Activated CD4-positive, alpha-beta T cell treated with anti-CD3 and anti-CD28 coated beads, Interleukin-2, amount 10 ng/mL, durations not matched to agents 7 days and 5 days (primary cell): ENCODE results near the gene ZCCHC7. TPM values are rescaled to one million over a fixed set of nuclear protein-coding genes. Genes with fewer than 3 reads are reported as not detected.
A peak's percentile ranks its signal among the peaks of the same experiment; 100 is the strongest.
"Not testable (repeated sequence)": the region's sequence is repeated elsewhere in the genome, so short reads cannot be mapped to it uniquely, and the experiment has no call there.

Experiments used
- CTCF ChIA-PET: fragments of 350-600 bp; sonication (Branson Sonifier 250); formaldehyde crosslinking; loops from one replicate; lab custom pipeline; 2021; ENCODE audit warnings: antibody characterized with exemption; lab: Charles Lee
- POLR2A ChIA-PET: fragments of 350-600 bp; sonication (Branson Sonifier 250); formaldehyde crosslinking; loops from one replicate; lab custom pipeline; 2021; ENCODE audit warnings: antibody characterized with exemption; lab: Charles Lee
- DNase-seq: peaks from one replicate; pipeline ENCODE4 v3.0.0-alpha.2; 2020
- H3K27ac Mint-ChIP-seq: one replicate; pipeline ENCODE4 v1.8.0; 2021; ENCODE audit warnings: mild to moderate bottlenecking, moderate library complexity, mixed read lengths
- H3K27me3 Mint-ChIP-seq: one replicate; pipeline ENCODE4 v1.8.0; 2021; ENCODE audit warnings: mixed read lengths
- H3K36me3 Mint-ChIP-seq: one replicate; pipeline ENCODE4 v1.8.0; 2021; ENCODE audit warnings: low read depth, mixed read lengths
- H3K4me1 Mint-ChIP-seq: one replicate; pipeline ENCODE4 v1.8.0; 2021; ENCODE audit warnings: mixed read lengths
- H3K4me3 Mint-ChIP-seq: one replicate; pipeline ENCODE4 v1.8.0; 2021; ENCODE audit warnings: mild to moderate bottlenecking, moderate library complexity, mixed read lengths
- H3K9me3 Mint-ChIP-seq: one replicate; pipeline ENCODE4 v1.8.0; 2021; ENCODE audit warnings: mixed read lengths
- total RNA-seq, 2 experiments: library from RNA; stranded (reverse); gene quantifications; one replicate each; pipeline ENCODE4 v1.2.3, GENCODE V29; 2021

The ZCCHC7 gene
- total RNA-seq, 2 experiments from 2014 or later = 22.2 to 24.8 TPM

GRCh38 chr9:37385286-37385685, 264.9 kb downstream of the ZCCHC7 start:
- H3K4me1 Mint-ChIP-seq = no peaks in the 10 kb centered on the region
- CTCF ChIA-PET = interaction anchor here (0.6 to 1.3 kb wide), 3 partner anchors 10 to 14 kb away, joined by 3 to 6 read pairs (median 4); no protein-coding TSS in a partner anchor
- no peak for DNase-seq
- no peaks in the 10 kb centered on the region for H3K27me3 Mint-ChIP-seq
- POLR2A ChIA-PET = no interaction called here
- no peak overlapping the region for H3K27ac Mint-ChIP-seq
- no peak overlapping the region for H3K4me3 Mint-ChIP-seq
- no peaks in the 10 kb centered on the region for H3K36me3 Mint-ChIP-seq
- no peaks in the 10 kb centered on the region for H3K9me3 Mint-ChIP-seq

- POLR2A ChIA-PET = no interaction called here
- CTCF ChIA-PET = interaction anchor here (0.6 kb wide), 1 partner anchor 20 kb away, joined by 3 read pairs; no protein-coding TSS in a partner anchor
- no peak overlapping the region for H3K27ac Mint-ChIP-seq
- H3K9me3 Mint-ChIP-seq = no peaks in the 10 kb centered on the region
- peaks cover 4% of the 10 kb centered on the region for H3K4me1 Mint-ChIP-seq
- H3K36me3 Mint-ChIP-seq = no peaks in the 10 kb centered on the region
- no peak for DNase-seq
- no peak overlapping the region for H3K4me3 Mint-ChIP-seq
- no peaks in the 10 kb centered on the region for H3K27me3 Mint-ChIP-seq
Observed at GRCh38 chr9:37386988-37387387, 266.6 kb downstream of the ZCCHC7 start.

GRCh38 chr9:37390759-37391158, 270.4 kb downstream of the ZCCHC7 start:
- Mint-ChIP-seq H3K36me3 (no peaks in the 10 kb centered on the region), H3K27me3 (no peaks in the 10 kb centered on the region), H3K4me1 (peaks cover 4% of the 10 kb centered on the region), H3K9me3 (no peaks in the 10 kb centered on the region), H3K4me3 (no peak overlapping the region), H3K27ac (no peak overlapping the region)
- POLR2A ChIA-PET = no interaction called here
- CTCF ChIA-PET = interaction anchor here (1.0 to 1.4 kb wide), 2 partner anchors 20 to 41 kb away, joined by 3 to 4 read pairs; no protein-coding TSS in a partner anchor
- DNase-seq = peak; percentile 53

- no peak overlapping the region for H3K4me3 Mint-ChIP-seq
- POLR2A ChIA-PET = no interaction called here
- CTCF ChIA-PET = interaction anchor here (0.6 to 0.8 kb wide), 3 partner anchors 88 to 415 kb away, joined by 3 to 5 read pairs (median 3); no protein-coding TSS in a partner anchor
- peaks cover 4% of the 10 kb centered on the region for H3K4me1 Mint-ChIP-seq
- H3K27me3 Mint-ChIP-seq = no peaks in the 10 kb centered on the region
- H3K36me3 Mint-ChIP-seq = no peaks in the 10 kb centered on the region
- no peak for DNase-seq
- H3K9me3 Mint-ChIP-seq = no peaks in the 10 kb centered on the region
- H3K27ac Mint-ChIP-seq = no peak overlapping the region
Observed at GRCh38 chr9:37392272-37392671, 271.9 kb downstream of the ZCCHC7 start.

- Mint-ChIP-seq H3K4me1 (peaks cover 4% of the 10 kb centered on the region), H3K27ac (no peak overlapping the region), H3K27me3 (no peaks in the 10 kb centered on the region), H3K9me3 (no peaks in the 10 kb centered on the region), H3K36me3 (no peaks in the 10 kb centered on the region), H3K4me3 (no peak overlapping the region)
- POLR2A ChIA-PET = no interaction called here
- CTCF ChIA-PET = interaction anchor here (1.5 to 1.8 kb wide), 2 partner anchors 10 to 15 kb away, joined by 3 to 4 read pairs; no protein-coding TSS in a partner anchor
- no peak for DNase-seq
Observed at GRCh38 chr9:37395229-37395628, 274.9 kb downstream of the ZCCHC7 start.

- no peak for DNase-seq
- CTCF ChIA-PET = interaction anchor here (1.5 to 1.8 kb wide), 2 partner anchors 10 to 14 kb away, joined by 3 to 4 read pairs; no protein-coding TSS in a partner anchor
- no peaks in the 10 kb centered on the region for H3K9me3 Mint-ChIP-seq
- POLR2A ChIA-PET = no interaction called here
- no peaks in the 10 kb centered on the region for H3K36me3 Mint-ChIP-seq
- peaks cover 4% of the 10 kb centered on the region for H3K4me1 Mint-ChIP-seq
- no peak overlapping the region for H3K27ac Mint-ChIP-seq
- H3K4me3 Mint-ChIP-seq = no peak overlapping the region
- H3K27me3 Mint-ChIP-seq = no peaks in the 10 kb centered on the region
Observed at GRCh38 chr9:37395663-37396062, 275.3 kb downstream of the ZCCHC7 start.

- H3K27me3 Mint-ChIP-seq, H3K4me1 Mint-ChIP-seq, H3K4me3 Mint-ChIP-seq, POLR2A ChIA-PET, CTCF ChIA-PET, H3K9me3 Mint-ChIP-seq, H3K36me3 Mint-ChIP-seq, DNase-seq, H3K27ac Mint-ChIP-seq: not testable (repeated sequence)
Observed at GRCh38 chr9:37397948-37398347, 277.6 kb downstream of the ZCCHC7 start.

- POLR2A ChIA-PET = no interaction called here
Observed at GRCh38 chr9:37398464-37399025, 278.2 kb downstream of the ZCCHC7 start.

GRCh38 chr9:37399336-37399735, 279.0 kb downstream of the ZCCHC7 start:
- ChIA-PET CTCF (interaction anchor here (0.6 kb wide), 1 partner anchor 14 kb away, joined by 6 read pairs; no protein-coding TSS in a partner anchor), POLR2A (no interaction called here)
- Mint-ChIP-seq H3K4me3 (no peak overlapping the region), H3K4me1 (no peaks in the 10 kb centered on the region), H3K36me3 (no peaks in the 10 kb centered on the region), H3K27ac (no peak overlapping the region), H3K9me3 (no peaks in the 10 kb centered on the region), H3K27me3 (peaks cover 1% of the 10 kb centered on the region)
- DNase-seq = no peak

More at GRCh38 chr9:37398464-37399025, 278.2 kb downstream of the ZCCHC7 start:
- CTCF ChIA-PET = no interaction called here
- H3K4me3 Mint-ChIP-seq = no peak overlapping the region
- no peaks in the 10 kb centered on the region for H3K36me3 Mint-ChIP-seq
- no peak for DNase-seq
- H3K27ac Mint-ChIP-seq = no peak overlapping the region
- H3K27me3 Mint-ChIP-seq = no peaks in the 10 kb centered on the region
- H3K9me3 Mint-ChIP-seq = no peaks in the 10 kb centered on the region
- no peaks in the 10 kb centered on the region for H3K4me1 Mint-ChIP-seq

- H3K4me1 Mint-ChIP-seq = peaks cover 7% of the 10 kb centered on the region
- no peaks in the 10 kb centered on the region for H3K36me3 Mint-ChIP-seq
- no peak for DNase-seq
- peaks cover 8% of the 10 kb centered on the region for H3K27me3 Mint-ChIP-seq
- ChIA-PET CTCF (no interaction called here), POLR2A (no interaction called here)
- no peak overlapping the region for H3K4me3 Mint-ChIP-seq
- H3K27ac Mint-ChIP-seq = no peak overlapping the region
- no peaks in the 10 kb centered on the region for H3K9me3 Mint-ChIP-seq
Observed at GRCh38 chr9:37404590-37404989, 284.2 kb downstream of the ZCCHC7 start.

GRCh38 chr9:37405350-37405749, 285.0 kb downstream of the ZCCHC7 start:
- Mint-ChIP-seq H3K27me3 (peaks cover 8% of the 10 kb centered on the region), H3K4me1 (peaks cover 11% of the 10 kb centered on the region), H3K27ac (no peak overlapping the region), H3K36me3 (no peaks in the 10 kb centered on the region), H3K9me3 (no peaks in the 10 kb centered on the region), H3K4me3 (no peak overlapping the region)
- POLR2A ChIA-PET = no interaction called here
- CTCF ChIA-PET = no interaction called here
- no peak for DNase-seq

GRCh38 chr9:37405764-37406380, 285.5 kb downstream of the ZCCHC7 start:
- H3K9me3 Mint-ChIP-seq = no peaks in the 10 kb centered on the region
- ChIA-PET POLR2A (no interaction called here), CTCF (no interaction called here)
- H3K36me3 Mint-ChIP-seq = no peaks in the 10 kb centered on the region
- DNase-seq = no peak
- H3K27me3 Mint-ChIP-seq = peaks cover 8% of the 10 kb centered on the region
- H3K4me3 Mint-ChIP-seq = no peak overlapping the region
- H3K27ac Mint-ChIP-seq = no peak overlapping the region
- H3K4me1 Mint-ChIP-seq = peaks cover 11% of the 10 kb centered on the region

GRCh38 chr9:37406603-37407401, 286.4 kb downstream of the ZCCHC7 start:
- Mint-ChIP-seq H3K9me3 (no peaks in the 10 kb centered on the region), H3K36me3 (no peaks in the 10 kb centered on the region), H3K27ac (no peak overlapping the region), H3K4me1 (peaks cover 13% of the 10 kb centered on the region), H3K4me3 (no peak overlapping the region), H3K27me3 (peaks cover 8% of the 10 kb centered on the region)
- ChIA-PET POLR2A (no interaction called here), CTCF (interaction anchor here (0.6 to 1.0 kb wide), 3 partner anchors 20 to 533 kb away, joined by 3 to 4 read pairs (median 3); no protein-coding TSS in a partner anchor)
- DNase-seq = no peak
